Measurements from ENCODE around the gene STYX.
"Not testable (repeated sequence)": the region's sequence is repeated elsewhere in the genome, so short reads cannot be mapped to it uniquely, and the experiment has no call there.

DNA sequence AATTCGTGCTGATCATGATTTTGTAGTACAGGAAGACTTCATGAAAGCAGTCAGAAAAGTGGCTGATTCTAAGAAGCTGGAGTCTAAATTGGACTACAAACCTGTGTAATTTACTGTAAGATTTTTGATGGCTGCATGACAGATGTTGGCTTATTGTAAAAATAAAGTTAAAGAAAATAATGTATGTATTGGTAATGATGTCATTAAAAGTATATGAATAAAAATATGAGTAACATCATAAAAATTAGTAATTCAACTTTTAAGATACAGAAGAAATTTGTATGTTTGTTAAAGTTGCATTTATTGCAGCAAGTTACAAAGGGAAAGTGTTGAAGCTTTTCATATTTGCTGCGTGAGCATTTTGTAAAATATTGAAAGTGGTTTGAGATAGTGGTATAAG is 2.5 kb upstream of the STYX start:
- TF ChIP-seq, protein P1, sequence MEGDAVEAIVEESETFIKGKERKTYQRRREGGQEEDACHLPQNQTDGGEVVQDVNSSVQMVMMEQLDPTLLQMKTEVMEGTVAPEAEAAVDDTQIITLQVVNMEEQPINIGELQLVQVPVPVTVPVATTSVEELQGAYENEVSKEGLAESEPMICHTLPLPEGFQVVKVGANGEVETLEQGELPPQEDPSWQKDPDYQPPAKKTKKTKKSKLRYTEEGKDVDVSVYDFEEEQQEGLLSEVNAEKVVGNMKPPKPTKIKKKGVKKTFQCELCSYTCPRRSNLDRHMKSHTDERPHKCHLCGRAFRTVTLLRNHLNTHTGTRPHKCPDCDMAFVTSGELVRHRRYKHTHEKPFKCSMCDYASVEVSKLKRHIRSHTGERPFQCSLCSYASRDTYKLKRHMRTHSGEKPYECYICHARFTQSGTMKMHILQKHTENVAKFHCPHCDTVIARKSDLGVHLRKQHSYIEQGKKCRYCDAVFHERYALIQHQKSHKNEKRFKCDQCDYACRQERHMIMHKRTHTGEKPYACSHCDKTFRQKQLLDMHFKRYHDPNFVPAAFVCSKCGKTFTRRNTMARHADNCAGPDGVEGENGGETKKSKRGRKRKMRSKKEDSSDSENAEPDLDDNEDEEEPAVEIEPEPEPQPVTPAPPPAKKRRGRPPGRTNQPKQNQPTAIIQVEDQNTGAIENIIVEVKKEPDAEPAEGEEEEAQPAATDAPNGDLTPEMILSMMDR (conservative IDR thresholded peaks at IDR 0.05; ENCODE audit: low read depth in 2 of 2): not testable (repeated sequence)
- TF ChIP-seq POLR2AphosphoS5 (IDR thresholded peaks at IDR 0.05; ENCODE audit: low read depth); EZH2phosphoT487 (IDR thresholded peaks at IDR 0.05; ENCODE audit: unreplicated experiment): not testable (repeated sequence)
- TF ChIP-seq, protein P2, sequence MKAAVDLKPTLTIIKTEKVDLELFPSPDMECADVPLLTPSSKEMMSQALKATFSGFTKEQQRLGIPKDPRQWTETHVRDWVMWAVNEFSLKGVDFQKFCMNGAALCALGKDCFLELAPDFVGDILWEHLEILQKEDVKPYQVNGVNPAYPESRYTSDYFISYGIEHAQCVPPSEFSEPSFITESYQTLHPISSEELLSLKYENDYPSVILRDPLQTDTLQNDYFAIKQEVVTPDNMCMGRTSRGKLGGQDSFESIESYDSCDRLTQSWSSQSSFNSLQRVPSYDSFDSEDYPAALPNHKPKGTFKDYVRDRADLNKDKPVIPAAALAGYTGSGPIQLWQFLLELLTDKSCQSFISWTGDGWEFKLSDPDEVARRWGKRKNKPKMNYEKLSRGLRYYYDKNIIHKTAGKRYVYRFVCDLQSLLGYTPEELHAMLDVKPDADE (IDR thresholded peaks at IDR 0.05): not testable (repeated sequence)

Data from GM23338 (cell line).